Superior temporal gyrus (tissue), 1 donor: Measurements from ENCODE around the gene TEX44.
"Not testable (repeated sequence)": the region's sequence is repeated elsewhere in the genome, so short reads cannot be mapped to it uniquely, and the experiment has no call there.

Source experiments
- DNase-seq: peaks from one replicate; pipeline ENCODE4 v3.0.0-alpha.2; 2016; ENCODE audit errors: extremely low spot score

The TEX44 gene

GRCh38 chr2:231592636-231593145 lies at the start of gene TEX44:
TEX44 (plus strand) TSS chr2:231592864; CDS start chr2:231592952, 88 bp downstream.
- DNase-seq, result no peak

- DNase-seq, result peak; percentile 18
Observed at GRCh38 chr2:231545105-231545902, 47.4 kb upstream of the TEX44 start.

GRCh38 chr2:231546014-231546715 lies 46.5 kb upstream of the TEX44 start:
- DNase-seq, result no peak

- no peak for DNase-seq
Observed at GRCh38 chr2:231547315-231548110, 45.2 kb upstream of the TEX44 start.

- DNase-seq, result no peak
Observed at GRCh38 chr2:231548752-231549151, 43.9 kb upstream of the TEX44 start.

GRCh38 chr2:231549446-231550239 lies 43.0 kb upstream of the TEX44 start:
- DNase-seq, result no peak

- DNase-seq, result no peak
Observed at GRCh38 chr2:231552752-231553151, 39.9 kb upstream of the TEX44 start.

- DNase-seq, result no peak
Observed at GRCh38 chr2:231554327-231554726, 38.3 kb upstream of the TEX44 start.

- no peak for DNase-seq
Observed at GRCh38 chr2:231554748-231555545, 37.7 kb upstream of the TEX44 start.

GRCh38 chr2:231556496-231556895 lies 36.2 kb upstream of the TEX44 start:
- DNase-seq, result not testable (repeated sequence)

GRCh38 chr2:231556981-231557380 lies 35.7 kb upstream of the TEX44 start:
- no peak for DNase-seq

GRCh38 chr2:231557571-231558217 lies 35.0 kb upstream of the TEX44 start:
- DNase-seq, result peak; percentile 85

- DNase-seq, result peak; percentile 88
Observed at GRCh38 chr2:231563378-231563961, 29.2 kb upstream of the TEX44 start.

- DNase-seq, result no peak
Observed at GRCh38 chr2:231565887-231566594, 26.6 kb upstream of the TEX44 start.

GRCh38 chr2:231567159-231567558 lies 25.5 kb upstream of the TEX44 start:
- no peak for DNase-seq

GRCh38 chr2:231568098-231568784 lies 24.4 kb upstream of the TEX44 start:
- DNase-seq, result no peak

- no peak for DNase-seq
Observed at GRCh38 chr2:231568785-231569435, 23.8 kb upstream of the TEX44 start.

GRCh38 chr2:231570915-231571314 lies 21.7 kb upstream of the TEX44 start:
- DNase-seq, result not testable (repeated sequence)
